Measurements from ENCODE around the gene MAP3K5.
"Not testable (repeated sequence)": the region's sequence is repeated elsewhere in the genome, so short reads cannot be mapped to it uniquely, and the experiment has no call there.

The MAP3K5 gene

GRCh38 chr6:136584290-136584689 lies 208.0 kb downstream of the MAP3K5 start:
- not testable (repeated sequence) for DNase-seq (ENCODE audit: low read depth, low spot score)

GRCh38 chr6:136582711-136583471 lies 209.4 kb downstream of the MAP3K5 start:
- DNase-seq (ENCODE audit: low read depth, low spot score) = peak; percentile 34

- no peak for DNase-seq (ENCODE audit: low read depth, low spot score)
These were observed 212.5 kb downstream of the MAP3K5 start for GRCh38 chr6:136579800-136580199.

- no peak for DNase-seq (ENCODE audit: low read depth, low spot score)
These were observed 215.5 kb downstream of the MAP3K5 start for GRCh38 chr6:136576821-136577220.

- no peak for DNase-seq (ENCODE audit: low read depth, low spot score)
These were observed 220.8 kb downstream of the MAP3K5 start for GRCh38 chr6:136571496-136571895.

- no peak for DNase-seq (ENCODE audit: low read depth, low spot score)
These were observed 221.2 kb downstream of the MAP3K5 start for GRCh38 chr6:136571065-136571464.

- DNase-seq (ENCODE audit: low read depth, low spot score) = no peak
These were observed 224.1 kb downstream of the MAP3K5 start for GRCh38 chr6:136568129-136568528.

- no peak for DNase-seq (ENCODE audit: low read depth, low spot score)
These were observed 224.6 kb downstream of the MAP3K5 start for GRCh38 chr6:136567688-136568087.

GRCh38 chr6:136566851-136567250 lies 225.4 kb downstream of the MAP3K5 start:
- DNase-seq (ENCODE audit: low read depth, low spot score) = no peak

- no peak for DNase-seq (ENCODE audit: low read depth, low spot score)
These were observed 226.2 kb downstream of the MAP3K5 start for GRCh38 chr6:136566007-136566487.

GRCh38 chr6:136564180-136564579 lies 228.1 kb downstream of the MAP3K5 start:
- DNase-seq (ENCODE audit: low read depth, low spot score) = no peak

GRCh38 chr6:136563386-136564152 lies 228.7 kb downstream of the MAP3K5 start:
- no peak for DNase-seq (ENCODE audit: low read depth, low spot score)

- DNase-seq (ENCODE audit: low read depth, low spot score) = no peak
These were observed 230.1 kb downstream of the MAP3K5 start for GRCh38 chr6:136562211-136562610.

GRCh38 chr6:136553166-136553787 lies 239.0 kb downstream of the MAP3K5 start:
- no peak for DNase-seq (ENCODE audit: low read depth, low spot score)

GRCh38 chr6:136552054-136552453 lies 240.2 kb downstream of the MAP3K5 start:
- DNase-seq (ENCODE audit: low read depth, low spot score) = no peak

GRCh38 chr6:136551103-136551502 lies 241.2 kb downstream of the MAP3K5 start:
- no peak for DNase-seq (ENCODE audit: low read depth, low spot score)

- no peak for DNase-seq (ENCODE audit: low read depth, low spot score)
These were observed 241.8 kb downstream of the MAP3K5 start, which contains the start of gene MAP7 for GRCh38 chr6:136550330-136551071. MAP7 (minus strand) TSS chr6:136550422; CDS start chr6:136550408, 14 bp downstream.

GRCh38 chr6:136550045-136550329 lies 242.3 kb downstream of the MAP3K5 start:
- DNase-seq (ENCODE audit: low read depth, low spot score) = no peak

GRCh38 chr6:136549300-136550044 lies 242.8 kb downstream of the MAP3K5 start:
- DNase-seq (ENCODE audit: low read depth, low spot score) = no peak

GRCh38 chr6:136548582-136549299 lies 243.5 kb downstream of the MAP3K5 start:
- no peak for DNase-seq (ENCODE audit: low read depth, low spot score)
